ENCODE measurements around the gene OR56A4.

DNA sequence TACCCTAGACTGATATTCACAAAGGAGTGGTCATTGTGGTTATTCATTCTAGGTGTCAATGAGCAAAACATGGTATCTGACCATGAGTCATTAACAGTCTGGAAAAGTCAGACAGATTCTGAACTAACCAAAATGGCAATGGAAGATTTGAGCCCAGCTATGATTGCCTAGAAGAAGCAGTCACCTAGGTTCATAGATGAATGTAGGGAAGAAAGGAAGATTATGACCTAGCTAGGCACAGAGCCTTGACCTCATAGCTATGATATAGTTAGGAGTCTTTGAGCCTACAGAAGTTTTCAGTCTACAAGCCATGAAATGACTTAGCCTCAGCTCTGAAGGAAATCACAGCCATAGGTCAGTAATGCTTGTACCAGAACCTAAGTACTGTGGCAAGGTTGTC is 351 bp downstream of the OR56A4 start:
- TF ChIP-seq POLR2A (IDR thresholded peaks at IDR 0.05): no peak
- TF ChIP-seq, protein P1, sequence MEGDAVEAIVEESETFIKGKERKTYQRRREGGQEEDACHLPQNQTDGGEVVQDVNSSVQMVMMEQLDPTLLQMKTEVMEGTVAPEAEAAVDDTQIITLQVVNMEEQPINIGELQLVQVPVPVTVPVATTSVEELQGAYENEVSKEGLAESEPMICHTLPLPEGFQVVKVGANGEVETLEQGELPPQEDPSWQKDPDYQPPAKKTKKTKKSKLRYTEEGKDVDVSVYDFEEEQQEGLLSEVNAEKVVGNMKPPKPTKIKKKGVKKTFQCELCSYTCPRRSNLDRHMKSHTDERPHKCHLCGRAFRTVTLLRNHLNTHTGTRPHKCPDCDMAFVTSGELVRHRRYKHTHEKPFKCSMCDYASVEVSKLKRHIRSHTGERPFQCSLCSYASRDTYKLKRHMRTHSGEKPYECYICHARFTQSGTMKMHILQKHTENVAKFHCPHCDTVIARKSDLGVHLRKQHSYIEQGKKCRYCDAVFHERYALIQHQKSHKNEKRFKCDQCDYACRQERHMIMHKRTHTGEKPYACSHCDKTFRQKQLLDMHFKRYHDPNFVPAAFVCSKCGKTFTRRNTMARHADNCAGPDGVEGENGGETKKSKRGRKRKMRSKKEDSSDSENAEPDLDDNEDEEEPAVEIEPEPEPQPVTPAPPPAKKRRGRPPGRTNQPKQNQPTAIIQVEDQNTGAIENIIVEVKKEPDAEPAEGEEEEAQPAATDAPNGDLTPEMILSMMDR (IDR thresholded peaks at IDR 0.05): no peak

All from testis (tissue), 2 donors.